Small intestine (tissue), 7 donors: ENCODE measurements around the gene KLHL18. TPM values are rescaled to one million over a fixed set of nuclear protein-coding genes. Genes with fewer than 3 reads are reported as not detected.
A peak's percentile ranks its signal among the peaks of the same experiment; 100 is the strongest.

Experiments
- DNase-seq, 2 donors: peaks; one replicate each; pipeline versions ENCODE4 v3.0.0 to v3.0.0-alpha.2; 2013
- FAIRE-seq: peaks from 2 replicates; lab custom pipeline; 2012; peaks lifted over from hg19 to GRCh38; lab: Jason Lieb, UNC
- H3K27ac ChIP-seq, 3 donors: one replicate each; pipeline ENCODE4 v1.5.1; 2013; ENCODE audit warnings: low read length in 2 of 3, mild to moderate bottlenecking in 2 of 3, control low read depth in 1 of 3, inconsistent platforms in 1 of 3, low read depth in 1 of 3, moderate library complexity in 1 of 3
- H3K27me3 ChIP-seq, 3 donors: one replicate each; pipeline ENCODE4 v1.6.1; 2013; ENCODE audit warnings: low read length in 3 of 3, inconsistent platforms in 1 of 3; ENCODE audit not compliant: control insufficient read depth in 3 of 3, insufficient read depth in 3 of 3
- H3K36me3 ChIP-seq, 3 donors: one replicate each; pipeline ENCODE4 v1.6.1; 2013; ENCODE audit warnings: low read length in 3 of 3, inconsistent platforms in 1 of 3, low read depth in 1 of 3, mild to moderate bottlenecking in 1 of 3, moderate library complexity in 1 of 3; ENCODE audit not compliant: control insufficient read depth in 3 of 3, insufficient read depth in 2 of 3
- H3K4me1 ChIP-seq, 3 donors: one replicate each; pipeline ENCODE4 v1.6.1; 2013; ENCODE audit warnings: low read length in 2 of 3, inconsistent platforms in 1 of 3, low read depth in 1 of 3, mild to moderate bottlenecking in 1 of 3, moderate library complexity in 1 of 3; ENCODE audit not compliant: control insufficient read depth in 3 of 3, insufficient read depth in 2 of 3
- H3K4me3 ChIP-seq, 3 donors: one replicate each; pipeline ENCODE4 v1.5.1; 2013; ENCODE audit warnings: low read length in 3 of 3, control low read depth in 1 of 3, inconsistent platforms in 1 of 3, low read depth in 1 of 3, mild to moderate bottlenecking in 1 of 3, moderate library complexity in 1 of 3
- H3K9me3 ChIP-seq, 2 donors: one replicate each; pipeline ENCODE4 v1.6.1; 2013; ENCODE audit warnings: low read depth in 1 of 2, low read length in 1 of 2; ENCODE audit not compliant: control insufficient read depth in 2 of 2, insufficient read depth in 1 of 2
- WGBS, 3 donors: extraction: QIAGEN DNeasy Blood & Tissue Kit; methylation state at CpG; one replicate each; pipeline ENCODE4 v1.1.7; 2013; 5-methylcytosine and 5-hydroxymethylcytosine counted together
- polyA plus RNA-seq, 4 donors: library from polyadenylated mRNA; stranded (reverse) in 3 of 4; unstranded in 1 of 4; fragments of 200-250 nt in 3 of 4; fragments of 120-200 nt in 1 of 4; gene quantifications; one replicate each; pipeline versions ENCODE4 v1.2.1 to v1.2.3, GENCODE V29; 2013
- donor health status: healthy with polysubstance abuse.
- donor health status: control.
- donor health status: control.
- donor health status: Bipolar disorder and iron deficiency.
- donor health status: healthy.

Gene KLHL18
- polyA plus RNA-seq, 4 donors = 8.8 to 23.3 (median 17.6) TPM

DNA sequence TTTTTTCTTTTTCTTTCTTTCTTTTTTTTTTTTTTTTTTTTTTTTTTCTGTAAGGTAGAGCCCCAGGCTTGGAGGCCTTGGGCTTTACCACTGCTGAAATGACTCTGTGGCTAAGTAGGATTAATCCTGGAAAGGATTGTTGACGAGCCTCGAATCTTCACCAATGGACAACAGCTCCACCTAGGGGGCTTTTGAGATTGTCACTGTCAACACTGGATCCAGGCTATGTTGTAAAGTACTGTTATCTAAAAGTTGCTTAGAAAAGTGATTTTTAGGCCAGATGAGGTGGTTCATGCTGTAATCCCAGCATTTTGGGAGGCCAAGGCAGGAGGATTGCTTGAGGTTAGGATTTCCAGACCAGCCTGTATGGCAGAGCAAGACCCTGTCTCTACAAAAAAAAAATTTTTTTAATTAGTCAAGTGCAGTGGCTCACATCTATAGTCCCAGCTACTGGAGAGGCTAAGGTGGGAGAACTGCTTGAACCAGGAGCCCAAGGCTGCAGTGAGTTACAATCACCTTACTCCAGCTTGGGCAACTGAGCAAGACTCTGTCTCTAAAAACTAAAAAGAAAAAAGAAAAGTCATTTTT lies 41.6 kb downstream of the KLHL18 start:
- Histone ChIP-seq H3K36me3 (peaks cover 11 to 51% (median 14%) of the 10 kb centered on the region in 3 donors), H3K27ac (no peak overlapping the region), H3K4me1 (no peaks in the 10 kb centered on the region), H3K9me3 (no peaks in the 10 kb centered on the region), H3K27me3 (no peaks in the 10 kb centered on the region), H3K4me3 (no peak overlapping the region)
- WGBS, 3 donors = 2 to 13% (median 8%) methylated on average over 2 of the region's 2 CpGs
- peak; percentile 77 to 85 for DNase-seq
- no peak for FAIRE-seq

DNA sequence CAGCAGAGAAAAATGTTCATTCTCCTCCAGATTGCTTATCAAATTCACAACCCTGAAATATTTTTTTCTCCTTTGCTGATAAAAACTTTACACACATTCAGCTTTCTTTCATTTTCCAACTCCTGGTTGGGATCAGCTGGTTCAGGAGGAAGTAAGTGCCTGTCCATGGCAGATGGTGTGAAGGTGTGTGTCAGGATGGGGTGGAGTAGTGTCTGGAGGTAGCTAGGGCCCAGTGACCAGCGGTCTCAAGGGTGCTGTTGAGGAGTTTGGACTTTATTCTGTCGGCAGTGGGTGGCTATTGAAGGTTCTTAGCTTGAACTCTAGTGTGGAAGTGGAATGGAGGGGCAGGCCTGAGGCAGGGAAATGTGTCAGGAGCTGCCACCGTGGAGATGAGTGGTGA lies 51.2 kb downstream of the KLHL18 start:
- Histone ChIP-seq H3K4me3 (no peak overlapping the region), H3K27me3 (no peaks in the 10 kb centered on the region), H3K9me3 (no peaks in the 10 kb centered on the region), H3K27ac (peak overlapping the region in 1 of 3 donors; percentile 17), H3K36me3 (peaks cover 11 to 69% (median 21%) of the 10 kb centered on the region in 3 donors), H3K4me1 (peaks cover 0 to 5% (median 0%) of the 10 kb centered on the region in 3 donors)
- 42 to 55% (median 52%) methylated on average over 3 of the region's 3 CpGs for WGBS, 3 donors
- DNase-seq (peak; percentile 14 to 27), FAIRE-seq (no peak)

DNA sequence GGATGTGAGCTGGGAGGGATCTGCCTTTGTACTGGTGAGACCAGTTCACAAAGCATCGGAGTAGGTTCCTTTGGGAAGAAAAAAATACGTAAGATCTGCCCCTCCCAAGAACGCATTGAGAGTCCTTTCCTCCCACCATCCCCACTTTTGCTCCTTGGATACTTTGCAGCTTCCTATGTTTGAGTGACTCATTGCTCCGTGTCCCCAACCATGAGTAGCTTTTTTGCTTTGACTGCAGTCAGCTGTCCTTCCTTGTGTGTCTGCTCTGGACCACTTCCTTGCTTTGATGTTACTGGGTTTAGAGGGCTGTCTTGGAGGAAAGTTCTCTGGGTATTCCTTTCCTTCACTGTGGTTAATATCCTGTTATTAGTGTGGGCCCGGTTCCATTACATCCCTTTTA lies 54.9 kb downstream of the KLHL18 start:
- DNase-seq (no peak), FAIRE-seq (no peak)
- H3K27ac ChIP-seq = no peak overlapping the region
- H3K4me3 ChIP-seq = no peak overlapping the region
- peaks cover 0 to 5% (median 0%) of the 10 kb centered on the region in 3 donors for H3K4me1 ChIP-seq
- no peaks in the 10 kb centered on the region for H3K27me3 ChIP-seq
- no peaks in the 10 kb centered on the region for H3K9me3 ChIP-seq
- 90 to 94% (median 90%) methylated on average over 5 of the region's 5 CpGs for WGBS, 3 donors
- H3K36me3 ChIP-seq = peaks cover 15 to 62% (median 26%) of the 10 kb centered on the region in 3 donors

DNA sequence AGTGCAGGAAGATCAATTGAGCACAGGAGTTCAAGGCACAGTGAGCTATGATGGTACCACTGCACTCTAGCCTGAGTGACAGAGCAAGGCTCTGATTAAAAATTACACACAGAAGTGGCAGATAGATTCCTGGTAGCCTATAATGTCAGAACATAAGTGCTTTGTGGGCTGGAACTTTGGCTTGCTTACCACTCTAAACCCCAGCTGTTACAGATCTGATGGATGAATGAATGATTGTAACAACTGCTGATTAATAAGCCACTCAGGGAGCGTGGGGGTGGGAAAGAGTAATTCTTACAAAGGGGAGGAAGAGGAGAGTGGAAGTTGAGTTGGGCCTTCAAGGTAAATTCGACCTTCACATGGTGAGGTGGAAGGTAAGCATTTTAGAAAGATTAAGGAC lies 57.2 kb downstream of the KLHL18 start:
- H3K9me3 ChIP-seq = no peaks in the 10 kb centered on the region
- DNase-seq = no peak
- H3K36me3 ChIP-seq = peaks cover 15 to 62% (median 19%) of the 10 kb centered on the region in 3 donors
- H3K4me1 ChIP-seq = no peaks in the 10 kb centered on the region
- 88 to 94% (median 92%) methylated on average over 2 of the region's 2 CpGs for WGBS, 3 donors
- FAIRE-seq = no peak
- H3K27me3 ChIP-seq = no peaks in the 10 kb centered on the region
- no peak overlapping the region for H3K4me3 ChIP-seq
- no peak overlapping the region for H3K27ac ChIP-seq

DNA sequence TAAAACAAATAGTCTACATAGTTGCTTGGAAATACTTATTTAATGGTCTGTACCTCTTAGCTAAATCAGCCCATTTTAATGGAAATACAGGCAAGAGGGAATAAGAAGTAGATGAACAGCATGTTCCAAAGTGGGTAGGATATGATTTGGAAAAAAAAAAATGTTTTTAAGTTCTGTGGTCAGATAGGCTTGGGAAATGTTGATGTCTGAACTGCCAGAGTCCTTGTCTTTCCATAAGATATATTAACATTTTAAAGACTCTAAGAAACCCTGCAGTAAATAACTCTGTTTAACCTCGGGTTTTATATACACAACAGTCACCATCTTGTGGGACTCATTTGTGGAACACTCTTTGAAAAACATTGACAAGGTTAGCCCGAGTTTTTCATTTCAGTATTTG lies 58.1 kb downstream of the KLHL18 start:
- no peaks in the 10 kb centered on the region for H3K9me3 ChIP-seq
- no peak overlapping the region for H3K4me3 ChIP-seq
- no peak overlapping the region for H3K27ac ChIP-seq
- 74 to 83% (median 76%) methylated on average over 2 of the region's 2 CpGs for WGBS, 3 donors
- DNase-seq (no peak), FAIRE-seq (no peak)
- no peaks in the 10 kb centered on the region for H3K4me1 ChIP-seq
- peaks cover 19 to 62% (median 19%) of the 10 kb centered on the region in 3 donors for H3K36me3 ChIP-seq
- no peaks in the 10 kb centered on the region for H3K27me3 ChIP-seq

DNA sequence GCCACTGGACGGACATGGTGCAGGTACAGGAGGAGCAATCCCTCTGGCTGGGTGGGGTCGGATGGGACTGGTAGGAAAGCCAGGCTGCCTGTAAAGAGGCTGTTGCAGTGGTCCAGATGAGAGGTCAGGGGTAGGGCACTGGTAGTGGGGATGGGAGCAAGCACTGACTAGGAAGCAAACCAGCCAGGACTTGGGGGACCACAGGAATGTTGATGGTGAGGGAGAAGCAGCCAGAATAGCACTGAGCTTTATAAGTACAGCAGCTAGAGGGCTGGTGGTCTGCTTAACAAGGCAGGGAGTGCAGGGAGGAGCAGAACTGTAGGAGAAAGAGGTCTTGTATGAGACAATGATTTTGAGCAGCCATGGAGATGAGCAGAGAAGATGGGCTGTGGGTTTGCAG lies 59.4 kb downstream of the KLHL18 start:
- Histone ChIP-seq H3K9me3 (no peaks in the 10 kb centered on the region), H3K4me3 (no peak overlapping the region), H3K27ac (no peak overlapping the region), H3K27me3 (no peaks in the 10 kb centered on the region), H3K4me1 (no peaks in the 10 kb centered on the region), H3K36me3 (peaks cover 11 to 54% (median 11%) of the 10 kb centered on the region in 3 donors)
- DNase-seq (no peak), FAIRE-seq (no peak)
- WGBS, 3 donors = 95 to 97% (median 95%) methylated on average over 2 of the region's 2 CpGs

DNA sequence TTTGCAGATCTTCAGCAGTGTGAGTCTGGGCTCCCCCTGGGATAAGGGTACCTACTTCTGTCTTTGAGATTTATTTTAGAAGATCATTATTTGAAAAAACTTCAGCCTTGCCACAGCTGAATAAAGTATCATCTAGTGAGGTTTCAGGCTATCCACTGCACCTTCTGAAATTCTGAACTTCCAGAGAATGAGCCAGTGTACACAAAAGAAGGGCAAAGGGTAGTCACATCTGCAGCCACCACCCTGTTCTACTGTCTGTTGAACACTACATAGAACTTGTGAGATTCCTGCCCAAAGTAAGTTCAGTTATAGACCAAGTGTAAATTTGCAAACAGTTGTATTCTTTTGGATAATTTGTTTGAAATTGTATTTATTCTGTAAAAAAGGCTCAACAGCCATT lies 60.1 kb downstream of the KLHL18 start:
- no peaks in the 10 kb centered on the region for H3K9me3 ChIP-seq
- H3K4me3 ChIP-seq = no peak overlapping the region
- H3K36me3 ChIP-seq = peaks cover 5 to 48% (median 11%) of the 10 kb centered on the region in 3 donors
- DNase-seq (no peak), FAIRE-seq (no peak)
- H3K27ac ChIP-seq = no peak overlapping the region
- H3K4me1 ChIP-seq = no peaks in the 10 kb centered on the region
- H3K27me3 ChIP-seq = no peaks in the 10 kb centered on the region

DNA sequence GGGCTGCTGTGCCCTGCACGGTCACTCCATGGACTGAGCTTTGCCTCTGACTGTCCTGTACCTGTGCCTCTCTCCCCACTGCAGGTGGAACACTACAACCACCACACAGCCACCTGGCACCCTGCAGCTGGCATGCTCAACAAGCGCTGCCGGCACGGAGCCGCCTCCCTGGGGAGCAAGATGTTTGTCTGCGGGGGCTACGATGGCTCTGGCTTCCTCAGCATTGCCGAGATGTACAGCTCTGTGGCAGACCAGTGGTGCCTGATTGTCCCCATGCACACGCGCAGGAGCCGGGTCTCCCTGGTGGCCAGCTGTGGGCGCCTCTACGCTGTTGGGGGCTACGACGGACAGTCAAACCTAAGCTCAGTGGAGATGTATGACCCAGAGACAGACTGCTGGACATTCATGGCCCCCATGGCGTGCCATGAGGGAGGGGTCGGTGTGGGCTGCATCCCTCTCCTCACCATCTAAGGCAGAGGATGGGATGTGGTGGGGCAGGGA lies 60.8 kb downstream of the KLHL18 start:
- Histone ChIP-seq H3K9me3 (no peaks in the 10 kb centered on the region), H3K27me3 (no peaks in the 10 kb centered on the region), H3K4me1 (no peaks in the 10 kb centered on the region), H3K4me3 (no peak overlapping the region), H3K27ac (no peak overlapping the region), H3K36me3 (peaks cover 5 to 48% (median 11%) of the 10 kb centered on the region in 3 donors)
- 97 to 99% (median 97%) methylated on average over 17 of the region's 17 CpGs for WGBS, 3 donors
- DNase-seq = no peak
- FAIRE-seq = no peak

DNA sequence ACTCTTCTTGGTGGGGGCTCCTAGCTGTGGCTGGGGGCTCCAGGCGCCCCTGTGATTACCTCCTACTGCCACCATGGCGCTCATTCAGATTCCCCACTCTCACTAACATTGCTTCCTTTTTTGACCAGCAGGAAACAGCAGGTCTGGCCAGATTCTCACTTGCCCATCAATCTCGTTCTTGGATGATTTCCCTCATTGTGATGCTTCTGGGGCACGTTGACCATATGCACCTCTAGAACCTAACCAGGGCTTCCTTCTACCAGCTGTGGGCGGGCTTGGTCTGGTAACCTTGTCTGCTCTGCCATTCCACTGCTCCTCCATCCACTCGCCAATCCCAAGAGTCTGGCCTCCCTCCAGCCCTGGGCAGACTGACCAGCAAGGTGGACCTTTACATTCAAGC lies 62.2 kb downstream of the KLHL18 start:
- Histone ChIP-seq H3K27ac (no peak overlapping the region), H3K9me3 (no peaks in the 10 kb centered on the region), H3K4me3 (no peak overlapping the region), H3K36me3 (peaks cover 5 to 43% (median 11%) of the 10 kb centered on the region in 3 donors), H3K27me3 (no peaks in the 10 kb centered on the region), H3K4me1 (no peaks in the 10 kb centered on the region)
- no peak for FAIRE-seq
- no peak for DNase-seq
- 80 to 89% (median 85%) methylated on average over 6 of the region's 6 CpGs for WGBS, 3 donors
